Thoracic aorta (tissue), 2 donors: ENCODE results near the gene IPP. TPM values are rescaled to one million over a fixed set of nuclear protein-coding genes. Genes with fewer than 3 reads are reported as not detected.

ENCODE experiments used
- ATAC-seq: fragments of 150-250 bp; one replicate; pipeline ENCODE4 v1.8.0; 2017; ENCODE audit warnings: low read depth; ENCODE audit not compliant: insufficient number of reproducible peaks, low FRiP score
- DNase-seq: peaks from one replicate; pipeline ENCODE4 v3.0.0-alpha.2; 2020; ENCODE audit warnings: low spot score
- H3K27ac ChIP-seq, 2 donors: fragments of 200-600 bp; sonication (generic); 1 replicate in 1 of 2; 2 replicates in 1 of 2; pipeline ENCODE4 v1.5.1; 2016; ENCODE audit warnings: mild to moderate bottlenecking in 2 of 2, moderate library complexity in 2 of 2
- H3K27me3 ChIP-seq: fragments of 200-600 bp; sonication (generic); replicated peaks from 2 replicates; pipeline ENCODE4 v1.6.0; 2016; ENCODE audit warnings: mild to moderate bottlenecking; ENCODE audit not compliant: insufficient read depth
- H3K36me3 ChIP-seq: fragments of 200-600 bp; sonication (generic); one replicate; pipeline ENCODE4 v1.5.1; 2016
- H3K4me1 ChIP-seq, 2 donors: fragments of 200-600 bp; sonication (generic); 1 replicate in 1 of 2; 2 replicates in 1 of 2; pipeline versions ENCODE4 v1.5.1 to v1.6.0; 2016; ENCODE audit warnings: low read depth in 2 of 2, mild to moderate bottlenecking in 1 of 2; ENCODE audit not compliant: control insufficient read depth in 1 of 2
- H3K4me3 ChIP-seq: fragments of 200-600 bp; sonication (generic); 2 replicates; pipeline ENCODE4 v1.5.1; 2016; ENCODE audit warnings: mild to moderate bottlenecking
- H3K9me3 ChIP-seq: fragments of 200-600 bp; sonication (generic); 2 replicates; pipeline ENCODE4 v1.5.1; 2016
- total RNA-seq, 2 donors: library from RNA; depleted of rRNA; stranded (reverse); fragments of >200 nt; gene quantifications; one replicate each; pipeline versions ENCODE4 v1.1.0 to v1.2.3, GENCODE V29; 2016
- TF ChIP-seq, protein P1 (sequence below): fragments of 200-600 bp; sonication (generic); IDR thresholded peaks from one replicate; pipeline ENCODE4 v1.5.1; 2019; ENCODE audit warnings: antibody characterized with exemption

IPP gene
- total RNA-seq, 2 donors from 2014 or later: 6.9 to 10.2 TPM

DNA sequence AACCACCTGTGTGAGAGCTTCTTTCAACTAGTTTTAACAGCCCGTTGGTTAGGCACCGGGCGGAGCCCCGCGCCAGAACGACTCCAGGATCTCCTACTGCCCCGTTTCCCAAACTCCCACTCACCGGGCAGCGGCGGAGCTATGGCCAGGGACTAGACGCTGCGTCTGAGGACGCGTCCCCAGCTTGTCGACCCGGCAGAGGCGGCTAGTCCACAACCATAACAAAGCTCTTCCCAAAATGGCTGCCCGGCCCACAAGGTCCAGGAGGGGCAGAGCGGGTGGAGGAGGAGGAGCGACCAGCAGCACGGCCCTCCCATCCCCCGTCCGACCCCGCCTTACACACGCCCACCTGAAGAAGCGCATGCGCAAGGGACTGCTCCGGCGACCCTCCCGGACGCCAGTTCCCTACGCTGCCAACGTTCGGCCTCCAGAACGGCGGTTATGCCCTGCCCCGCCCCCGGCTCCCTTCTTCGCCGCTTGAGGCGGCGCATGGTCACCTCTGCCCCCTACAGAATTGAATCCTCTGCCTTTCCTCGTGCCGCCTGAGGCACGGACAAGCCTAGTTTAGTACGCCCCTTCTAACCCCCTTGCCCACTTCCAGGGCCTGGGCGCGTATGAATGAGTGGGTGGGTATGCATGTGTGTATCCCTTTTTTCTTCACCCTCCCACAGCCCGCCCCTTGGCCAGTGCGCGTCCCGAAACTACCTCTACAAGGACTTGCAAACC is 64.0 kb downstream of the IPP start, which contains the start of gene GPBP1L1:
Gene GPBP1L1, minus strand, starts transcription at position 246 of the 726 bp plus-strand sequence. CDS start 27,446 bp downstream, outside the sequence.
- Histone ChIP-seq H3K4me3 (peak within 1 kb of the TSS; percentile 95), H3K36me3 (no peaks in the 10 kb centered on the region), H3K27ac (peak within 1 kb of the TSS; percentile 94 to 100), H3K27me3 (no peaks in the 10 kb centered on the region), H3K4me1 (peaks cover 27 to 48% of the 10 kb centered on the region in 2 donors), H3K9me3 (no peaks in the 10 kb centered on the region)
- TF ChIP-seq, protein P1, sequence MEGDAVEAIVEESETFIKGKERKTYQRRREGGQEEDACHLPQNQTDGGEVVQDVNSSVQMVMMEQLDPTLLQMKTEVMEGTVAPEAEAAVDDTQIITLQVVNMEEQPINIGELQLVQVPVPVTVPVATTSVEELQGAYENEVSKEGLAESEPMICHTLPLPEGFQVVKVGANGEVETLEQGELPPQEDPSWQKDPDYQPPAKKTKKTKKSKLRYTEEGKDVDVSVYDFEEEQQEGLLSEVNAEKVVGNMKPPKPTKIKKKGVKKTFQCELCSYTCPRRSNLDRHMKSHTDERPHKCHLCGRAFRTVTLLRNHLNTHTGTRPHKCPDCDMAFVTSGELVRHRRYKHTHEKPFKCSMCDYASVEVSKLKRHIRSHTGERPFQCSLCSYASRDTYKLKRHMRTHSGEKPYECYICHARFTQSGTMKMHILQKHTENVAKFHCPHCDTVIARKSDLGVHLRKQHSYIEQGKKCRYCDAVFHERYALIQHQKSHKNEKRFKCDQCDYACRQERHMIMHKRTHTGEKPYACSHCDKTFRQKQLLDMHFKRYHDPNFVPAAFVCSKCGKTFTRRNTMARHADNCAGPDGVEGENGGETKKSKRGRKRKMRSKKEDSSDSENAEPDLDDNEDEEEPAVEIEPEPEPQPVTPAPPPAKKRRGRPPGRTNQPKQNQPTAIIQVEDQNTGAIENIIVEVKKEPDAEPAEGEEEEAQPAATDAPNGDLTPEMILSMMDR: no peak
- ATAC-seq (peak; percentile 78), DNase-seq (peak; percentile 89)

DNA sequence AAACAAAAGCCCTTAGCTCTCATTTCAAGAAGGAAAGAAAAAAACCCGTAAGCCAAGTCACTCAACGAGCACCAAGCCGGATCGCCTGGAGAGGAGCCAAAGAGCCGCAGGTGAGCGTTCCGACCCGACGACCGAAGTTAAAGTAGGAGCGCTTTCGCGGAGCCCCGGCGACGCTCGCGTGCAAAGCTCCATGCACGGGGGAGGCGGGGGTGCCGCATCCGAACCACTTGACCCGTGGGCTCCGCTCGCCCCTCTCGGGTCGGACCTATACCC is 64.5 kb downstream of the IPP start:
- ATAC-seq (no peak), DNase-seq (no peak)
- Histone ChIP-seq H3K9me3 (no peaks in the 10 kb centered on the region), H3K27ac (peak overlapping the region; percentile 94 to 100), H3K36me3 (no peaks in the 10 kb centered on the region), H3K27me3 (no peaks in the 10 kb centered on the region), H3K4me3 (peak overlapping the region; percentile 95), H3K4me1 (peaks cover 32 to 53% of the 10 kb centered on the region in 2 donors)
- TF ChIP-seq, protein P1: no peak

DNA sequence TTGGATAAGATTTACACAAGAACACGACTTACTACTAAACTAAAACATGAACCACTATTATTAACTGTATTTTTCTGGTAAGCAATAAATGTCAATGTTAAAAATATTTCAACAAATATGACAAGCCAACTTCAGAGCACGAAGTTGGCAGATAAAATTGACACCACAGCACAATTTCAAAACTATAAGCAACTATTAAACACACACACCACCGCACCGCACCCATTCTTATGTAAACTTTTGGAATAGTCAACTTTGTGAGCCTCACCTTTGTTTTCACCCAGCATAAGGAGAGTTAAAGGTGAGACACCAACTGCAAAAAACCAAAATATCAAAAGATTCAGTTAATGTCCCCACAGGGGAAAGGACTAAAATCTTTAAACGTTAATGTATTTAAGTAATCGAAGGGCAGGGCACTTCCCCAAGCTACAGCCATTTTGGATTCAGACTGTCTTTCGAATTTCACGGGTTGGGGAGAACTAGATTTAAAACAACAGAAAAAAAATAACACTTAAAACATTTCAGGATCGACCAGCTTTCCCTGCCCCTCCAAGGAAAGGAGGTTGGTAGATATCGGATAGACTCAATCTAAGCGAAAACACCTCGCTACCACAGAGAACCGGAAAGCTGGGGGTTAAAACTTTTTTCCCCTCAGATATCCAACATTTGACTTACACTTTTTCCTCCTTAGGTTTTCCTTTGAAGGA is 65.0 kb downstream of the IPP start:
- Histone ChIP-seq H3K9me3 (no peaks in the 10 kb centered on the region), H3K27ac (peak overlapping the region; percentile 94 to 100), H3K27me3 (no peaks in the 10 kb centered on the region), H3K4me3 (peak overlapping the region; percentile 95), H3K4me1 (peaks cover 37 to 58% of the 10 kb centered on the region in 2 donors), H3K36me3 (no peaks in the 10 kb centered on the region)
- no peak for DNase-seq
- ATAC-seq: no peak
- TF ChIP-seq, protein P1: no peak

DNA sequence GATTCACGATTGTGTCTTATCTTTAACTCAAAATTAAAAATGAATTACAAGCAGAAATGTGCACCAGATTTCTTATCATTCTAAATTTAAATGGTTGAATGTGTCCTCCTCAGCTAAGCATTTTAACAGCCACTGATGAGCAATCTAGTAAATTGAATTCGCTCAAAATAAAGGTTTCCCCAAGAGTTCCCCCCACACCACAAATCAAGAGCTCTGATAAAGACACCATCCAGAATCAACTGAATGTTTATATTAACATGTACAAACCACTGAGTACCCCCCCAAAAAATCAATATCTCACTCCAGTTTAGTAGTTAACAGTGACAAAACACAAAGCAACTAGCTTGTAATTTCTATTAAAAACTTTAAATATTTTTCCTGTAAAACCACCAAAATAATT is 66.1 kb downstream of the IPP start:
- H3K27ac ChIP-seq: no peak overlapping the region
- no peaks in the 10 kb centered on the region for H3K9me3 ChIP-seq
- TF ChIP-seq, protein P1: no peak
- peaks cover 46 to 62% of the 10 kb centered on the region in 2 donors for H3K4me1 ChIP-seq
- H3K4me3 ChIP-seq: peak overlapping the region; percentile 95
- DNase-seq (no peak), ATAC-seq (no peak)
- H3K36me3 ChIP-seq: no peaks in the 10 kb centered on the region
- H3K27me3 ChIP-seq: no peaks in the 10 kb centered on the region

DNA sequence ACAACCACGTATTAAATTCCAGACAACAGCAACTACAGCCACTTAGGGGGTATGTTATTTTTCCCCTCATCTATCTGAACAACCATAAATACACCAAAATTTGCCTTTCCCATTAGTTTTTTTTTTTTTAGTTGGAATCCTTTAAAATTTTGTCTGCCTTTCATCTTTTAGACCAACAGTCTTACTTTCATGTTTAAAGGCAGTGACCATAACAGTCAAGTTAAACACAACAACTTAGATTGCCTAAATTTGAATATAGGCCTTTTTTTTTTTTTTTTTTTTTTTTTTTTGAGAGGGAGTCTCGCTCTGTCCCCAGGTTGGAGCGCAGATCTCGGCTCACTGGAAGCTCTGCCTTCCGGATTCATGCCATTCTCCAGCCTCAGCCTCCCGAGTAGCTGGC is 67.5 kb downstream of the IPP start:
- Histone ChIP-seq H3K27ac (no peak overlapping the region), H3K36me3 (no peaks in the 10 kb centered on the region), H3K4me3 (no peak overlapping the region), H3K9me3 (no peaks in the 10 kb centered on the region), H3K4me1 (peaks cover 51 to 66% of the 10 kb centered on the region in 2 donors), H3K27me3 (no peaks in the 10 kb centered on the region)
- ATAC-seq: no peak
- DNase-seq: no peak
- TF ChIP-seq, protein P1: no peak
